H7 (cell line): ENCODE results near the gene KCNK4. TPM values are rescaled to one million over a fixed set of nuclear protein-coding genes. Genes with fewer than 3 reads are reported as not detected.
A peak's percentile ranks its signal among the peaks of the same experiment; 100 is the strongest.

ENCODE experiments used
- DNase-seq: peaks from one replicate; pipeline ENCODE4 v3.0.0; 2012
- H3K27me3 ChIP-seq: 2 replicates; pipeline ENCODE4 v1.6.0; 2011; ENCODE audit warnings: mild to moderate bottlenecking, low read length; ENCODE audit not compliant: control insufficient read depth, insufficient read depth
- H3K36me3 ChIP-seq: replicated peaks from 2 replicates; pipeline ENCODE4 v1.5.1; 2011; ENCODE audit warnings: low read length; ENCODE audit not compliant: control insufficient read depth, insufficient read depth
- H3K4me3 ChIP-seq: 2 replicates; pipeline ENCODE4 v1.5.1; 2011; ENCODE audit warnings: low read depth, mild to moderate bottlenecking, control low read depth, low read length, moderate library complexity; ENCODE audit not compliant: insufficient read depth
- total RNA-seq: library from RNA; depleted of rRNA; stranded (reverse); fragments of >200 nt; shearing (Covaris generic); gene quantifications from 2 replicates; pipeline ENCODE4 v1.2.3, GENCODE V29; 2014

The KCNK4 gene
- total RNA-seq, 1 experiment from 2014 or later: not detected

- peak overlapping the region; percentile 70; the same call in 1 of the 2 replicates for H3K4me3 ChIP-seq
- H3K36me3 ChIP-seq: no peaks in the 10 kb centered on the region; the same call in 1 of the 2 replicates
- H3K27me3 ChIP-seq: no peaks in the 10 kb centered on the region
- peak; percentile 84 for DNase-seq
Measured at GRCh38 chr11:64249563-64250414, 41.3 kb upstream of the KCNK4 start.

GRCh38 chr11:64250415-64251015 lies 40.6 kb upstream of the KCNK4 start:
- peak overlapping the region; percentile 70 for H3K4me3 ChIP-seq
- peak; percentile 85 for DNase-seq
- H3K36me3 ChIP-seq: peaks cover 2% of the 10 kb centered on the region; the same call in 1 of the 2 replicates
- no peaks in the 10 kb centered on the region for H3K27me3 ChIP-seq

GRCh38 chr11:64251016-64251752 lies 39.9 kb upstream of the KCNK4 start, which contains the start of gene PLCB3:
Gene PLCB3 (plus strand): TSS chr11:64251530. CDS start chr11:64251650, 120 bp downstream.
- Histone ChIP-seq H3K4me3 (peak within 1 kb of the TSS; percentile 84), H3K27me3 (no peaks in the 10 kb centered on the region), H3K36me3 (peaks cover 6% of the 10 kb centered on the region)
- peak; percentile 99 for DNase-seq

- H3K36me3 ChIP-seq: peaks cover 9% of the 10 kb centered on the region
- DNase-seq: no peak
- no peaks in the 10 kb centered on the region for H3K27me3 ChIP-seq
- peak overlapping the region; percentile 84 for H3K4me3 ChIP-seq
Measured at GRCh38 chr11:64251753-64252002, 39.4 kb upstream of the KCNK4 start.

GRCh38 chr11:64252003-64252872 lies 38.9 kb upstream of the KCNK4 start:
- peak; percentile 95 for DNase-seq
- no peaks in the 10 kb centered on the region for H3K27me3 ChIP-seq
- H3K36me3 ChIP-seq: peaks cover 10% of the 10 kb centered on the region
- peak overlapping the region; percentile 84 for H3K4me3 ChIP-seq

- DNase-seq: no peak
Measured at GRCh38 chr11:64253043-64253442, 38.1 kb upstream of the KCNK4 start.

GRCh38 chr11:64253481-64253880 lies 37.6 kb upstream of the KCNK4 start:
- Histone ChIP-seq H3K36me3 (peaks cover 12% of the 10 kb centered on the region), H3K27me3 (no peaks in the 10 kb centered on the region), H3K4me3 (no peak overlapping the region)
- no peak for DNase-seq

More at GRCh38 chr11:64253043-64253442, 38.1 kb upstream of the KCNK4 start:
- no peak overlapping the region for H3K4me3 ChIP-seq
- H3K27me3 ChIP-seq: no peaks in the 10 kb centered on the region
- H3K36me3 ChIP-seq: peaks cover 12% of the 10 kb centered on the region

- H3K36me3 ChIP-seq: peaks cover 16% of the 10 kb centered on the region
- DNase-seq: no peak
- no peak overlapping the region for H3K4me3 ChIP-seq
- no peaks in the 10 kb centered on the region for H3K27me3 ChIP-seq
Measured at GRCh38 chr11:64254326-64254725, 36.8 kb upstream of the KCNK4 start.

GRCh38 chr11:64255135-64256128 lies 35.7 kb upstream of the KCNK4 start:
- Histone ChIP-seq H3K4me3 (no peak overlapping the region), H3K27me3 (no peaks in the 10 kb centered on the region), H3K36me3 (peaks cover 21% of the 10 kb centered on the region)
- no peak for DNase-seq

- H3K27me3 ChIP-seq: no peaks in the 10 kb centered on the region
- no peak overlapping the region for H3K4me3 ChIP-seq
- peaks cover 23% of the 10 kb centered on the region for H3K36me3 ChIP-seq
- DNase-seq: no peak
Measured at GRCh38 chr11:64256300-64256699, 34.8 kb upstream of the KCNK4 start.

GRCh38 chr11:64258356-64258755 lies 32.7 kb upstream of the KCNK4 start:
- no peaks in the 10 kb centered on the region for H3K27me3 ChIP-seq
- H3K4me3 ChIP-seq: no peak overlapping the region
- DNase-seq: no peak
- peaks cover 31% of the 10 kb centered on the region for H3K36me3 ChIP-seq

GRCh38 chr11:64258946-64259532 lies 32.1 kb upstream of the KCNK4 start:
- no peak overlapping the region for H3K4me3 ChIP-seq
- H3K36me3 ChIP-seq: peaks cover 32% of the 10 kb centered on the region
- H3K27me3 ChIP-seq: no peaks in the 10 kb centered on the region
- no peak for DNase-seq

- Histone ChIP-seq H3K4me3 (no peak overlapping the region), H3K36me3 (peaks cover 33% of the 10 kb centered on the region), H3K27me3 (no peaks in the 10 kb centered on the region)
- DNase-seq: no peak
Measured at GRCh38 chr11:64259533-64260067, 31.5 kb upstream of the KCNK4 start.
